IPS-15b (cell line): ENCODE data around the gene UNC50.

Source experiments
- H3K27me3 ChIP-seq: one replicate; pipeline ENCODE4 v1.6.1; 2013; ENCODE audit warnings: low read length; ENCODE audit not compliant: control insufficient read depth, insufficient read depth
- H3K36me3 ChIP-seq: one replicate; pipeline ENCODE4 v1.6.1; 2013; ENCODE audit warnings: low read length; ENCODE audit not compliant: control insufficient read depth, insufficient read depth
- H3K4me1 ChIP-seq: one replicate; pipeline ENCODE4 v1.6.1; 2013; ENCODE audit warnings: mild to moderate bottlenecking, low read length; ENCODE audit not compliant: control insufficient read depth, insufficient read depth
- H3K4me3 ChIP-seq: one replicate; pipeline ENCODE4 v1.5.1; 2013; ENCODE audit warnings: low read depth, low read length
- H3K9ac ChIP-seq: one replicate; pipeline ENCODE4 v1.6.1; 2013; ENCODE audit warnings: low read depth, mild to moderate bottlenecking, low read length
- H3K9me3 ChIP-seq: one replicate; pipeline ENCODE4 v1.6.1; 2013; ENCODE audit warnings: mild to moderate bottlenecking, low read length; ENCODE audit not compliant: control insufficient read depth, insufficient read depth

UNC50 gene

GRCh38 chr2:98598781-98599428 is 9.5 kb upstream of the UNC50 start:
- no peak overlapping the region for H3K9ac ChIP-seq
- H3K4me3 ChIP-seq = no peak overlapping the region
- no peaks in the 10 kb centered on the region for H3K4me1 ChIP-seq
- no peaks in the 10 kb centered on the region for H3K9me3 ChIP-seq
- no peaks in the 10 kb centered on the region for H3K27me3 ChIP-seq
- peaks cover 2% of the 10 kb centered on the region for H3K36me3 ChIP-seq

DNA sequence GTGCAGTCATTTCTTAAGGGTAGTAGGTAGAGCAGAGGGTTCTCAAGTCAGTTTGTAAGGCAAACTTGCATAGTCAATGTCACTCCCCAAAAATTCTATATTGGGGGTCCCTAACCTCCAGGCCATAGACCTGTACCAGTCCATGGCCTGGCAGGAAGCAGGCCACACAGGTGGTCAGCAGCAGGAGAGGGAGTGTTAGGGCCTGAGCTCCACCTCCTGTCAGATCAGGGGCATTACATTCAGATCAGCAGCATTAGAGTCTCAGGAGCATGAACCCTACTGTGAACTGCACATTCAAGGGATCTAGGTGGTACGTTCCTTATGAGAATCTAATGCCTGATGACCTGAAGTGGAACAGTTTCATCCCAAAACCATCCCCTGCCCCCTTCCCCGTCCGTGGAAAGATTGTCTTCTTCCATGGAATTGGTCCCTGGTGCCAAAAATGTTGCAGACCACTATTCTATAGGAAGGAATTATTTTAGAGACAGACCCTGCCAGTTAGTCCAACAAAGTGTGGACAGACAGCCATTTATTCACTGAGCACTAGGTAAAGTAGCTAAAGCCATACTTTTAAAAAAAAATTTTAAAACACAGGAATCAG is 6.8 kb upstream of the UNC50 start:
- Histone ChIP-seq H3K36me3 (peaks cover 2% of the 10 kb centered on the region), H3K9me3 (no peaks in the 10 kb centered on the region), H3K9ac (no peak overlapping the region)

DNA sequence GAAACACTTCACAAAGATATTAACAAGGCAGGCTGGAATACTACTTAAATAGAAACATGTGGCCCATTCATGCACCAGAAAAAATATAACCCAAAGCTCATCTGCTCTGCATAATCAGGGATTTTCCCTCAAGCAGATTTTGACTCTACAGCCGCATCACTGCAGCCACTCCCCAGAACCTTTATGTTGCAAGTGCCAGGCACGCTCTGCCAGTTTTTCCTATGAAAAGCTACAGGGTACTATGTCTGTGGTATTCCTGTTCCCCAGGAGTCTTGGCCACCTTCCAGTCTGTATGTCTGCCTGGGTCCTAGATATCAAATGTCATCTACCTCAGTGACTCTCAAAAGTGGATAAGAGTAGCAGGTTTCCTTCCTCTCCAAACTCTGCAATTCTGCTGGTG is 3.8 kb upstream of the UNC50 start:
- peaks cover 2% of the 10 kb centered on the region for H3K36me3 ChIP-seq
- H3K9ac ChIP-seq = no peak overlapping the region
- no peaks in the 10 kb centered on the region for H3K4me1 ChIP-seq
- H3K9me3 ChIP-seq = no peaks in the 10 kb centered on the region
- no peaks in the 10 kb centered on the region for H3K27me3 ChIP-seq
- no peak overlapping the region for H3K4me3 ChIP-seq

More for the DNA sequence above, 6.8 kb upstream of the UNC50 start:
- no peaks in the 10 kb centered on the region for H3K4me1 ChIP-seq
- H3K27me3 ChIP-seq = no peaks in the 10 kb centered on the region
- H3K4me3 ChIP-seq = no peak overlapping the region

- H3K36me3 ChIP-seq = peaks cover 2% of the 10 kb centered on the region
- no peak overlapping the region for H3K9ac ChIP-seq
- no peaks in the 10 kb centered on the region for H3K27me3 ChIP-seq
- no peak overlapping the region for H3K4me3 ChIP-seq
- H3K9me3 ChIP-seq = no peaks in the 10 kb centered on the region
- H3K4me1 ChIP-seq = no peaks in the 10 kb centered on the region
Measured at GRCh38 chr2:98605076-98605475, 3.3 kb upstream of the UNC50 start.

DNA sequence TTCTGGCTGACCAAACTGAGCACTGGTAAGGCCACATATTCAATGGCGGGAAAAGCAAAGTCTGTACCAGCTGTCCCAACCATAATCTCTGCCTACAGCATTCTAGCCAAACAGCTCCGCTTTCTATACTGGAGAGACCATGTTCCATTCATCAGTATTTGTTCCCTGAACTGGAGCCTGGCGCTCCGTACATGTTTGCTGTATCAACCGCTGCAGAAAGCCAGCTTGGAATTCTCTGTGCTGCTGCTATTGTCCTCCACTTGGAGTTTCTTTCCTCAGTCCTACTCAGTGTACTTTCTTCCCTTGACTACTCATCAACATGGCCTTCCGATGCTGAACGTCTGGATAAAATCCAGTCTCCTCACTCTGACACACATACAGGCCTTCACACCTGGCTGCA is 2.0 kb upstream of the UNC50 start:
- H3K27me3 ChIP-seq = no peaks in the 10 kb centered on the region
- H3K36me3 ChIP-seq = no peaks in the 10 kb centered on the region
- H3K4me3 ChIP-seq = no peak overlapping the region
- H3K9me3 ChIP-seq = no peaks in the 10 kb centered on the region
- no peak overlapping the region for H3K9ac ChIP-seq
- H3K4me1 ChIP-seq = no peaks in the 10 kb centered on the region

DNA sequence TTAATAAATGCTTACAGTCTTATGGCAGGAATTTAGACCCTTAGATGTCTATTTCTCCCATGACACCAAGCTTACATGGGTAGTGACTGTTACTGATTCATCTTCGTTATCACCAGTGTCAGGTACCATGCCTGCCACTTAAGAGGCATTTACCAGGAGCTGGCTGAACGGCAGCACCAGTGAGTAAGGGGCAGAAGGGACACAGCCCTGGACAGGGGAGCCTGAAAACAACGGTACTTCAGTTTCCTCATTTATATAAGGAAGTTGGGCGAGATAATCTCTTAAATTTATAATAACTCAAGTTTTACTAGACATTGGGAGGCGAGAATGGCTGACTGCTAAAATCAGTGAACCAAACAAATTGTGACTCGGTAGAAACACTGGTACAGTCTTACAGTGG is 1.3 kb upstream of the UNC50 start:
- Histone ChIP-seq H3K4me1 (no peaks in the 10 kb centered on the region), H3K27me3 (no peaks in the 10 kb centered on the region), H3K9me3 (no peaks in the 10 kb centered on the region), H3K36me3 (no peaks in the 10 kb centered on the region), H3K4me3 (peak overlapping the region; percentile 71), H3K9ac (no peak overlapping the region)

DNA sequence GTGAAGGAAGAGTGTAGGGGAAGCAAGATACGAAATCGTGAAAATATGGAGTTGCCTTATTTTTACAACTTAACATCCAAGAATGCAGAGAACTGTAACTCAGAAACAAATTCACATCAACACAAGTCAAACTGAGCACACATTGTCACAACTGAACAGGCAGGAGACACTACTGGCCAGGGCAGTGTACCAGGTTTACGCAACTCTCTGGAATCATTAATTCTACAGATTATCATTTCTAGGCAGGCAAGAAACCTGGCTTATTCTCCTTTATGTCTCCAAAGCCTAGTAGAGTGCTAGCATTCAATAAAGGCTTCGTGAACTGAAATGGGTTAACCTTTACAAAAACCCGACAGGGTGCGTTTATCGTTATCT is 661 bp upstream of the UNC50 start:
- no peaks in the 10 kb centered on the region for H3K27me3 ChIP-seq
- H3K4me3 ChIP-seq = peak overlapping the region; percentile 71
- H3K36me3 ChIP-seq = no peaks in the 10 kb centered on the region
- no peaks in the 10 kb centered on the region for H3K9me3 ChIP-seq
- no peaks in the 10 kb centered on the region for H3K4me1 ChIP-seq
- H3K9ac ChIP-seq = peak overlapping the region; percentile 93

- no peaks in the 10 kb centered on the region for H3K36me3 ChIP-seq
- no peaks in the 10 kb centered on the region for H3K9me3 ChIP-seq
- peak overlapping the region; percentile 71 for H3K4me3 ChIP-seq
- no peaks in the 10 kb centered on the region for H3K4me1 ChIP-seq
- no peaks in the 10 kb centered on the region for H3K27me3 ChIP-seq
- H3K9ac ChIP-seq = peak overlapping the region; percentile 93
Measured at GRCh38 chr2:98608962-98609604, 694 bp downstream of the UNC50 start.

- no peak overlapping the region for H3K9ac ChIP-seq
- no peaks in the 10 kb centered on the region for H3K9me3 ChIP-seq
- H3K4me3 ChIP-seq = no peak overlapping the region
- H3K27me3 ChIP-seq = no peaks in the 10 kb centered on the region
- no peaks in the 10 kb centered on the region for H3K4me1 ChIP-seq
- H3K36me3 ChIP-seq = no peaks in the 10 kb centered on the region
Measured at GRCh38 chr2:98614024-98614739, 5.8 kb downstream of the UNC50 start.

DNA sequence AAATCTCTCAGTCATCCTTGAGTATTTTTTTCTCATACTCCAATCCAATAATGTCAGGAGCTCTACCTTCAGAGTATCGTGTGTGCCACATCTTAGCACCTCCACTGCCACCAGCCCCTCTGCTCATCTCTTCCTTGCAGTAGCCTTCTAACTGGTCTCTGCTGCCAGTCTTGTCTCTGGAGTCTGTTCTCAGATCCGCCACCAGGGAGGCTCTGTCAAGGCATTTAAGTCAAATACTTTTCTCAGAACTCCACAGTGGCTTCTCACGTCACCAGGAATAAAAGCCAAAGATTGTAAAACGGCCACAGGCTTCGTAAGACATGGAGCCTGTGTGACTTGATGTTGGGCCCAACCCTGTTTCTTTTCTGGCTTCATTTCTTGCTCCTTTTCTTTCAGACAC is 7.1 kb downstream of the UNC50 start:
- Histone ChIP-seq H3K4me3 (no peak overlapping the region), H3K9ac (no peak overlapping the region), H3K36me3 (no peaks in the 10 kb centered on the region)

DNA sequence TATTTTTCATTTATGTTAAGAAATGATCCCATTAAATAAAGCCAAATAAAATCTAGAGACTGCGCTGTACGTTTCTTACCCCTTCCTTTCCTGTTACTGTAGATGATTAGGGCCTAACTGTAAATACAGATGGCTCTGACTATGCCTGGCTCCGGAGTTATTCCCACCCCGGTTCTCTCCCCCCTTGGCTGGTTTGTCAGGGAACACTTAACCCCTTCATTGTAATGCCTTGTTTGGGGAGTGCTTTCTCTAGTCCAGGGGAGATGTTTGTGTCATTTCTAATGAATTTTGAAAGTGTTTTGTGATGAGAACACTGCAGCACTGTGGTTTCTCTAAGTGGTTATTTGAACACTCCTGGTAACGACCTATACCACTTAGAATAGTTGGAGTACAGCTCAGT is 8.8 kb downstream of the UNC50 start:
- H3K4me3 ChIP-seq = no peak overlapping the region
- no peaks in the 10 kb centered on the region for H3K36me3 ChIP-seq
- H3K9ac ChIP-seq = no peak overlapping the region
- H3K9me3 ChIP-seq = no peaks in the 10 kb centered on the region
- no peaks in the 10 kb centered on the region for H3K4me1 ChIP-seq
- H3K27me3 ChIP-seq = no peaks in the 10 kb centered on the region

More for the DNA sequence above, 7.1 kb downstream of the UNC50 start:
- Histone ChIP-seq H3K4me1 (no peaks in the 10 kb centered on the region), H3K9me3 (no peaks in the 10 kb centered on the region), H3K27me3 (no peaks in the 10 kb centered on the region)
